ENCODE data around the gene NAV1. TPM values are rescaled to one million over a fixed set of nuclear protein-coding genes. Genes with fewer than 3 reads are reported as not detected.

Gene NAV1
- total and polyA plus RNA-seq, 2 of the 8 experiments (the other 6 are each of a cell fraction or from before 2014, with no cell fraction given) = 9.9 to 42.7 TPM

DNA sequence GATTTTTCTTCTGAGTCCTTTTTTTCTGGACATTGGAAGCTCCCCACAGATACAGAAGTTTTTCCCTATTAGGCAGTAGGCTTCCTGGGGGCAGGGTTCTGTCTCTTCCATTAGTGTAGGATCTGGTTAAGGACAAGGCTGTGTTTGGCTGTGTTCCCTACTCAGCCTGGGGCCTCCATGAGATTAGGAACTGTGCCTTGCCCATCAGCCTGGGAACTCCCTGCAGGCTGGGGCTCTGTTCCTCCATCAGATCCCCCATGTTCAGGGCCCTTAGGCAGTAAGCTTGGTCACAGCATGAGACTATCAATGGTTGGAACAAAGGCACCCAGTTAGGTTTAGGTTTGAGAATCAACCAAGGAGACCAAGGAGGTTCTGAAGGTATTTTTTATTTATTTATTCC, 22.7 kb downstream of the NAV1 start:
- H3K18ac ChIP-seq (ENCODE audit: extremely low read depth, low read length) = no peak overlapping the region
- TF ChIP-seq ZNF274 (IDR thresholded peaks at IDR 0.05; ENCODE audit: borderline replicate concordance, extremely low read depth, low read length) (no peak), TAF1 (IDR thresholded peaks at IDR 0.05; ENCODE audit: low read depth, low read length) (no peak), TEAD4 (IDR thresholded peaks at IDR 0.05; ENCODE audit: low read depth, low read length) (no peak), HDAC2 (IDR thresholded peaks at IDR 0.05; ENCODE audit: borderline replicate concordance in 1 of 2, low read depth in 2 of 2, low read length in 2 of 2) (no peak), CHD1 (IDR thresholded peaks at IDR 0.05; ENCODE audit: low read depth, low read length) (no peak), FOSL1 (IDR thresholded peaks at IDR 0.05; ENCODE audit: insufficient read depth, low read depth, low read length) (no peak), GTF2F1 (IDR thresholded peaks at IDR 0.05; ENCODE audit: borderline replicate concordance, low read depth, low read length) (no peak), PHF8 (conservative IDR thresholded peaks at IDR 0.05; ENCODE audit: low read depth, low read length) (no peak), YY1 (IDR thresholded peaks at IDR 0.05; ENCODE audit: low read depth, low read length) (no peak)
- TF ChIP-seq, protein P1, sequence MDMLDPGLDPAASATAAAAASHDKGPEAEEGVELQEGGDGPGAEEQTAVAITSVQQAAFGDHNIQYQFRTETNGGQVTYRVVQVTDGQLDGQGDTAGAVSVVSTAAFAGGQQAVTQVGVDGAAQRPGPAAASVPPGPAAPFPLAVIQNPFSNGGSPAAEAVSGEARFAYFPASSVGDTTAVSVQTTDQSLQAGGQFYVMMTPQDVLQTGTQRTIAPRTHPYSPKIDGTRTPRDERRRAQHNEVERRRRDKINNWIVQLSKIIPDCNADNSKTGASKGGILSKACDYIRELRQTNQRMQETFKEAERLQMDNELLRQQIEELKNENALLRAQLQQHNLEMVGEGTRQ (IDR thresholded peaks at IDR 0.05; ENCODE audit: low read length) = no peak
- peaks cover 0 to 6% (median 3%) of the 10 kb centered on the region in 4 experiments; a peak in 4 of 7 replicates for H3K4me1 ChIP-seq (replicated peaks in 1 of 4; ENCODE audit: control insufficient read depth in 3 of 4, insufficient read depth in 4 of 4, low read length in 3 of 4)
- H2BK15ac ChIP-seq (ENCODE audit: low read length) = no peak overlapping the region
- no peak overlapping the region for H3K27ac ChIP-seq (ENCODE audit: low read depth, low read length)
- no peak overlapping the region for H4K5ac ChIP-seq (ENCODE audit: insufficient read length, low read depth, low read length)
- no peak overlapping the region for H2BK120ac ChIP-seq (replicated peaks; ENCODE audit: low read depth, low read length)
- no peaks in the 10 kb centered on the region for H3K79me1 ChIP-seq (ENCODE audit: low read depth, low read length)
- H2BK12ac ChIP-seq (ENCODE audit: low read depth, low read length) = no peak overlapping the region
- no peak overlapping the region for H3K4ac ChIP-seq (replicated peaks; ENCODE audit: insufficient read length, low read depth, low read length)
- H3K23me2 ChIP-seq (ENCODE audit: low read depth, low read length) = no peaks in the 10 kb centered on the region
- H3K9ac ChIP-seq (replicated peaks in 1 of 4; ENCODE audit: extremely low read depth in 1 of 4, low read depth in 3 of 4, low read length in 3 of 4) = no peak overlapping the region
- no peak overlapping the region for H2AFZ ChIP-seq (ENCODE audit: low read length)
- H2AK5ac ChIP-seq (ENCODE audit: low read depth, low read length) = no peak overlapping the region
- H3K27me3 ChIP-seq (replicated peaks in 1 of 4; ENCODE audit: control insufficient read depth in 3 of 4, extremely low read depth in 1 of 4, insufficient read depth in 3 of 4, low read length in 3 of 4) = 0 out of 7 replicates have a peak, but pooled peaks cover 0 to 2% (median 0%) of the 10 kb centered on the region in 4 experiments
- FAIRE-seq (no peak), DNase-seq (ENCODE audit: low read depth in 1 of 2, low spot score in 2 of 2) (no peak)
- no peak overlapping the region for H2BK5ac ChIP-seq (ENCODE audit: low read depth, low read length)
- no peaks in the 10 kb centered on the region for H3K9me3 ChIP-seq (ENCODE audit: insufficient read depth in 2 of 2, low read depth in 1 of 2, low read length in 1 of 2)
- no peaks in the 10 kb centered on the region for H4K20me1 ChIP-seq (replicated peaks in 1 of 2; ENCODE audit: control insufficient read depth in 1 of 2, insufficient read depth in 2 of 2, low read length in 2 of 2)
- H3K79me2 ChIP-seq (ENCODE audit: control insufficient read depth in 1 of 2, insufficient read depth in 2 of 2, low read length in 2 of 2) = no peaks in the 10 kb centered on the region
- POLR2A ChIA-PET (ENCODE audit: partially characterized antibody) = no interaction called here
- H3K4me2 ChIP-seq (ENCODE audit: insufficient read depth in 1 of 2, low read depth in 2 of 2, low read length in 2 of 2) = no peak overlapping the region
- H3K36me3 ChIP-seq (ENCODE audit: control insufficient read depth in 2 of 4, insufficient read depth in 4 of 4, low read length in 3 of 4) = no peaks in the 10 kb centered on the region
- H3K4me3 ChIP-seq (ENCODE audit: extremely low read depth in 1 of 4, insufficient read depth in 2 of 4, low read depth in 3 of 4, low read length in 4 of 4) = no peak overlapping the region
- no peak overlapping the region for H3K56ac ChIP-seq (replicated peaks; ENCODE audit: insufficient read length, low read depth, low read length)
- no peak overlapping the region for H4K8ac ChIP-seq (ENCODE audit: extremely low read depth, insufficient read depth, low read length)
- H2BK20ac ChIP-seq (ENCODE audit: low read length) = no peak overlapping the region
- no peak overlapping the region for H3K14ac ChIP-seq (ENCODE audit: insufficient read length)
- no peak overlapping the region for H3K23ac ChIP-seq (ENCODE audit: insufficient read length)
- H4K91ac ChIP-seq (replicated peaks; ENCODE audit: insufficient read length, low read length) = no peak overlapping the region
- CTCF ChIA-PET (ENCODE audit: partially characterized antibody) = interaction anchor here (0.6 to 22.6 kb wide), 23 partner anchors 10 to 227 kb away, joined by 3 to 499 read pairs (median 5); partner anchors contain the start of gene NAV1

All from H1 (cell line).